ENCODE results near the gene SEC31B. TPM values are rescaled to one million over a fixed set of nuclear protein-coding genes. Genes with fewer than 3 reads are reported as not detected.

Gene SEC31B
- total and polyA plus RNA-seq, 2 donors from 2014 or later = 5.6 to 10.6 TPM

DNA sequence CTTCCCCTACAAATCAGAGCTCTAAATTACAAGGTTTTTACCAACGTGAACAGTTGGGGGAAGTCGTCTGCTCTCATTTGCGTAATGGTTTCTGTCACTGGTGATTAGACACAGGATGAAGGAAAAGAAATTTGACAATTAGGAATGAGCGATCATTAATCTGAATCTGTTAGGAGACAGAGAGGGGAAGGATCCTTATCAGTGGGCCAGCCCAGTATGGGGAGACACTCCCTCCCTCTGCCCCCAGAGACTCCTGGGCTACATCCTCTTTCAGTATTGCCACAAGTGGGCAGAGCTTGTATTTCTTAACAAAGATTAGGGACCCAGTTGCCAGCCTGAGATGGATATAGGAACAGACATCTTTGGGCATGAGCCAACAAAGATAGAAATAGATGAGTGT is 31.5 kb upstream of the SEC31B start:
- peaks cover 2 to 37% (median 19%) of the 10 kb centered on the region in 3 donors for H3K36me3 ChIP-seq (ENCODE audit: control insufficient read depth in 2 of 3, insufficient read depth in 3 of 3, low read length in 3 of 3)
- DNase-seq (no peak), FAIRE-seq (no peak)
- no peaks in the 10 kb centered on the region for H3K27me3 ChIP-seq (ENCODE audit: control insufficient read depth, insufficient read depth, low read length)
- intact Hi-C loops (cut with DNase I) = no loop called here
- H3K27ac ChIP-seq (ENCODE audit: low read depth in 2 of 2, low read length in 2 of 2) = no peak overlapping the region
- no peak overlapping the region for H3K4me3 ChIP-seq (ENCODE audit: low read length in 3 of 3)
- H3K4me1 ChIP-seq (ENCODE audit: control insufficient read depth in 2 of 3, insufficient read depth in 2 of 3, low read depth in 1 of 3, low read length in 3 of 3) = peaks cover 0 to 3% (median 0%) of the 10 kb centered on the region in 3 donors
- H3K9ac ChIP-seq (ENCODE audit: low read length in 3 of 3) = no peak overlapping the region
- TF ChIP-seq, protein P1, sequence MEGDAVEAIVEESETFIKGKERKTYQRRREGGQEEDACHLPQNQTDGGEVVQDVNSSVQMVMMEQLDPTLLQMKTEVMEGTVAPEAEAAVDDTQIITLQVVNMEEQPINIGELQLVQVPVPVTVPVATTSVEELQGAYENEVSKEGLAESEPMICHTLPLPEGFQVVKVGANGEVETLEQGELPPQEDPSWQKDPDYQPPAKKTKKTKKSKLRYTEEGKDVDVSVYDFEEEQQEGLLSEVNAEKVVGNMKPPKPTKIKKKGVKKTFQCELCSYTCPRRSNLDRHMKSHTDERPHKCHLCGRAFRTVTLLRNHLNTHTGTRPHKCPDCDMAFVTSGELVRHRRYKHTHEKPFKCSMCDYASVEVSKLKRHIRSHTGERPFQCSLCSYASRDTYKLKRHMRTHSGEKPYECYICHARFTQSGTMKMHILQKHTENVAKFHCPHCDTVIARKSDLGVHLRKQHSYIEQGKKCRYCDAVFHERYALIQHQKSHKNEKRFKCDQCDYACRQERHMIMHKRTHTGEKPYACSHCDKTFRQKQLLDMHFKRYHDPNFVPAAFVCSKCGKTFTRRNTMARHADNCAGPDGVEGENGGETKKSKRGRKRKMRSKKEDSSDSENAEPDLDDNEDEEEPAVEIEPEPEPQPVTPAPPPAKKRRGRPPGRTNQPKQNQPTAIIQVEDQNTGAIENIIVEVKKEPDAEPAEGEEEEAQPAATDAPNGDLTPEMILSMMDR (IDR thresholded peaks at IDR 0.05; ENCODE audit: borderline replicate concordance, extremely low read depth, insufficient read depth) = no peak
- H3K9me3 ChIP-seq (ENCODE audit: control insufficient read depth in 2 of 3, insufficient read depth in 1 of 3, low read length in 3 of 3) = no peaks in the 10 kb centered on the region

DNA sequence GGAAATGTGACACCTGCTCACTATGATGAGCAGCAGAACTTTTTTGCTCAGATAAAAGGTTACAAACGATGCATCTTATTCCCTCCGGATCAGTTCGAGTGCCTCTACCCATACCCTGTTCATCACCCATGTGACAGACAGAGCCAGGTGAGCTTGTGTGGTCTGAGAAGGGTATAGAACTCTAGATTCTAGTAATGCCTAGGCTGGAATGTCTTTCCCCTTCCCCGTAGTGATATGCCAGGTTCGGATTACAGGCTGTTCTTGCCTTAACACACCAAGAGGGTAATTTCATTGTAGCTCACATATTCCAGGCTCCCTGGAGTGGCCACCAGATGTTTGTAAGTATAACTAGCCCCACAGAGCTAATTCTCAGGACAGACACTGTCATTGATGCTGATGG is 25.3 kb upstream of the SEC31B start:
- H3K4me1 ChIP-seq (ENCODE audit: control insufficient read depth in 2 of 3, insufficient read depth in 2 of 3, low read depth in 1 of 3, low read length in 3 of 3) = no peaks in the 10 kb centered on the region
- H3K4me3 ChIP-seq (ENCODE audit: low read length in 3 of 3) = no peak overlapping the region
- TF ChIP-seq, protein P1 (IDR thresholded peaks at IDR 0.05; ENCODE audit: borderline replicate concordance, extremely low read depth, insufficient read depth) = no peak
- H3K9ac ChIP-seq (ENCODE audit: low read length in 3 of 3) = no peak overlapping the region
- no peaks in the 10 kb centered on the region for H3K27me3 ChIP-seq (ENCODE audit: control insufficient read depth, insufficient read depth, low read length)
- intact Hi-C loops (cut with DNase I) = no loop called here
- FAIRE-seq (no peak), DNase-seq (no peak)
- H3K9me3 ChIP-seq (ENCODE audit: control insufficient read depth in 2 of 3, insufficient read depth in 1 of 3, low read length in 3 of 3) = no peaks in the 10 kb centered on the region
- H3K36me3 ChIP-seq (ENCODE audit: control insufficient read depth in 2 of 3, insufficient read depth in 3 of 3, low read length in 3 of 3) = peaks cover 19 to 68% (median 51%) of the 10 kb centered on the region in 3 donors
- H3K27ac ChIP-seq (ENCODE audit: low read depth in 2 of 2, low read length in 2 of 2) = no peak overlapping the region

DNA sequence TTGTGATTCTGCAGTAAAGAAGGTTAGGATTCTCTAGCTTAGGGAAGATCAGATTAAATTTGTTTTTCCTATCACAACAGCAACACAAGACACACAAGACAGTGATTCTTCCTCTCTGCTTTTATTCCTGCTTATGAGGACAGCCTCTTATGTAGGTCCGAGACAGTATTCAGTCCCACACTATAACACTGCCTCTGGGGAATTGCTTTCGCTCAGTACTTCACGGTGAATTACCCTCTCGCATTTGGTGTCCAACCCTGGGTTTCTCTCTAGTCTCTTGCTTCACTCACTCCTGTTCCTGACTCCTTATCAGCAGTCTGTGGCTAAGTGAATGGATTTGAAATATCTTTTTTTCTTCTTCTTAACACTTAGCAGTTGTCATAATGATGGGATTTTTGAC is 17.8 kb upstream of the SEC31B start:
- TF ChIP-seq, protein P1 (IDR thresholded peaks at IDR 0.05; ENCODE audit: borderline replicate concordance, extremely low read depth, insufficient read depth) = no peak
- Histone ChIP-seq H3K4me1 (ENCODE audit: control insufficient read depth in 2 of 3, insufficient read depth in 2 of 3, low read depth in 1 of 3, low read length in 3 of 3) (peaks cover 2 to 13% (median 6%) of the 10 kb centered on the region in 3 donors), H3K27ac (ENCODE audit: low read depth in 2 of 2, low read length in 2 of 2) (no peak overlapping the region), H3K27me3 (ENCODE audit: control insufficient read depth, insufficient read depth, low read length) (no peaks in the 10 kb centered on the region), H3K36me3 (ENCODE audit: control insufficient read depth in 2 of 3, insufficient read depth in 3 of 3, low read length in 3 of 3) (peaks cover 3 to 23% (median 18%) of the 10 kb centered on the region in 3 donors), H3K4me3 (ENCODE audit: low read length in 3 of 3) (no peak overlapping the region), H3K9ac (ENCODE audit: low read length in 3 of 3) (no peak overlapping the region), H3K9me3 (ENCODE audit: control insufficient read depth in 2 of 3, insufficient read depth in 1 of 3, low read length in 3 of 3) (no peaks in the 10 kb centered on the region)
- DNase-seq = no peak
- no peak for FAIRE-seq
- intact Hi-C loops (cut with DNase I) = no loop called here

All from kidney (tissue), 14 donors.